ENCODE data around the gene AKAP8L. TPM values are rescaled to one million over a fixed set of nuclear protein-coding genes. Genes with fewer than 3 reads are reported as not detected.

The AKAP8L gene
- total and polyA plus RNA-seq, 2 of the 8 experiments (the other 6 are each of a cell fraction or from before 2014, with no cell fraction given) = 75.1 to 138 TPM

- TF ChIP-seq CHD7 (IDR thresholded peaks at IDR 0.05; ENCODE audit: insufficient replicate concordance, low read length) (no peak), KDM4A (IDR thresholded peaks at IDR 0.05; ENCODE audit: low read depth, low read length, severe bottlenecking) (no peak)
Observed at GRCh38 chr19:15437355-15438123, 18.8 kb upstream of the AKAP8L start (continued).

Data from H1 (cell line).